ENCODE results near the gene TLN1.

TLN1 gene

GRCh38 chr9:35674025-35674361 lies 58.0 kb downstream of the TLN1 start:
- no peak overlapping the region; the same call in 1 of the 2 replicates for H3K9ac ChIP-seq (ENCODE audit: low read length)

GRCh38 chr9:35673132-35674024 lies 58.6 kb downstream of the TLN1 start, which contains the start of gene CA9:
TSS of gene CA9 (plus strand) at chr9:35673928. CDS start at chr9:35673960, 32 bp downstream.
- H4K20me1 ChIP-seq (ENCODE audit: insufficient read depth, low read length) = no peaks in the 10 kb centered on the region
- no peaks in the 10 kb centered on the region for H3K79me2 ChIP-seq (ENCODE audit: insufficient read depth, low read length)
- H3K27me3 ChIP-seq (ENCODE audit: insufficient read depth, low read length) = peaks cover 4% of the 10 kb centered on the region
- peaks cover 25% of the 10 kb centered on the region for H3K4me1 ChIP-seq (ENCODE audit: insufficient read depth, low read length, severe bottlenecking)
- no peaks in the 10 kb centered on the region for H3K9me3 ChIP-seq (ENCODE audit: low read length)
- no peaks in the 10 kb centered on the region for H3F3A ChIP-seq (ENCODE audit: insufficient read depth, low read length)
- peak within 1 kb of the TSS; percentile 71; the same call in 1 of the 2 replicates for H3K4me2 ChIP-seq (ENCODE audit: low read length)
- no peaks in the 10 kb centered on the region for H3K9me2 ChIP-seq (ENCODE audit: low read depth, low read length)
- H3K27ac ChIP-seq (ENCODE audit: low read depth, low read length, poor library complexity, severe bottlenecking) = no peak within 1 kb of the TSS
- no peak for TF ChIP-seq EZH2 (IDR thresholded peaks at IDR 0.05; ENCODE audit: borderline replicate concordance, low read length)
- no peak for TF ChIP-seq CTCF (IDR thresholded peaks at IDR 0.05; ENCODE audit: low read length)
- H3K36me3 ChIP-seq (ENCODE audit: insufficient read depth, low read length) = no peaks in the 10 kb centered on the region
- no peak within 1 kb of the TSS; the same call in 1 of the 2 replicates for H3K9ac ChIP-seq (ENCODE audit: low read length)
- H2AFZ ChIP-seq (ENCODE audit: low read length) = no peak within 1 kb of the TSS
- peak within 1 kb of the TSS; percentile 57 for H3K4me3 ChIP-seq (ENCODE audit: low read depth, low read length, poor library complexity, severe bottlenecking)

More at GRCh38 chr9:35674025-35674361, 58.0 kb downstream of the TLN1 start:
- Histone ChIP-seq H3K9me2 (ENCODE audit: low read depth, low read length) (no peaks in the 10 kb centered on the region), H3K79me2 (ENCODE audit: insufficient read depth, low read length) (no peaks in the 10 kb centered on the region), H3K27ac (ENCODE audit: low read depth, low read length, poor library complexity, severe bottlenecking) (no peak overlapping the region), H3K4me3 (ENCODE audit: low read depth, low read length, poor library complexity, severe bottlenecking) (peak overlapping the region; percentile 57), H3F3A (ENCODE audit: insufficient read depth, low read length) (no peaks in the 10 kb centered on the region), H3K9me3 (ENCODE audit: low read length) (no peaks in the 10 kb centered on the region), H3K4me2 (ENCODE audit: low read length) (peak overlapping the region; percentile 15; the same call in 1 of the 2 replicates), H2AFZ (ENCODE audit: low read length) (no peak overlapping the region), H3K4me1 (ENCODE audit: insufficient read depth, low read length, severe bottlenecking) (peaks cover 25% of the 10 kb centered on the region), H3K27me3 (ENCODE audit: insufficient read depth, low read length) (peaks cover 4% of the 10 kb centered on the region), H4K20me1 (ENCODE audit: insufficient read depth, low read length) (no peaks in the 10 kb centered on the region), H3K36me3 (ENCODE audit: insufficient read depth, low read length) (no peaks in the 10 kb centered on the region)
- no peak for TF ChIP-seq CTCF (IDR thresholded peaks at IDR 0.05; ENCODE audit: low read length)
- TF ChIP-seq EZH2 (IDR thresholded peaks at IDR 0.05; ENCODE audit: borderline replicate concordance, low read length) = no peak

GRCh38 chr9:35669331-35670145 lies 62.5 kb downstream of the TLN1 start:
- Histone ChIP-seq H3K4me2 (ENCODE audit: low read length) (no peak overlapping the region), H3K36me3 (ENCODE audit: insufficient read depth, low read length) (no peaks in the 10 kb centered on the region), H3K27ac (ENCODE audit: low read depth, low read length, poor library complexity, severe bottlenecking) (no peak overlapping the region), H2AFZ (ENCODE audit: low read length) (no peak overlapping the region), H3K9ac (ENCODE audit: low read length) (no peak overlapping the region), H4K20me1 (ENCODE audit: insufficient read depth, low read length) (no peaks in the 10 kb centered on the region), H3K9me3 (ENCODE audit: low read length) (no peaks in the 10 kb centered on the region), H3F3A (ENCODE audit: insufficient read depth, low read length) (no peaks in the 10 kb centered on the region), H3K4me1 (ENCODE audit: insufficient read depth, low read length, severe bottlenecking) (peaks cover 14% of the 10 kb centered on the region), H3K27me3 (ENCODE audit: insufficient read depth, low read length) (no peaks in the 10 kb centered on the region), H3K4me3 (ENCODE audit: low read depth, low read length, poor library complexity, severe bottlenecking) (no peak overlapping the region), H3K79me2 (ENCODE audit: insufficient read depth, low read length) (no peaks in the 10 kb centered on the region), H3K9me2 (ENCODE audit: low read depth, low read length) (no peaks in the 10 kb centered on the region)
- TF ChIP-seq EZH2 (IDR thresholded peaks at IDR 0.05; ENCODE audit: borderline replicate concordance, low read length) = no peak

Data from OCI-LY1 (cell line).